Astrocyte of the hippocampus (primary cell): ENCODE data around the gene C1orf50.
"Not testable (repeated sequence)": the region's sequence is repeated elsewhere in the genome, so short reads cannot be mapped to it uniquely, and the experiment has no call there.

Source experiments
- DNase-seq: peaks from one replicate; pipeline ENCODE4 v3.0.0; 2011; ENCODE audit warnings: low read depth, low spot score

The C1orf50 gene

DNA sequence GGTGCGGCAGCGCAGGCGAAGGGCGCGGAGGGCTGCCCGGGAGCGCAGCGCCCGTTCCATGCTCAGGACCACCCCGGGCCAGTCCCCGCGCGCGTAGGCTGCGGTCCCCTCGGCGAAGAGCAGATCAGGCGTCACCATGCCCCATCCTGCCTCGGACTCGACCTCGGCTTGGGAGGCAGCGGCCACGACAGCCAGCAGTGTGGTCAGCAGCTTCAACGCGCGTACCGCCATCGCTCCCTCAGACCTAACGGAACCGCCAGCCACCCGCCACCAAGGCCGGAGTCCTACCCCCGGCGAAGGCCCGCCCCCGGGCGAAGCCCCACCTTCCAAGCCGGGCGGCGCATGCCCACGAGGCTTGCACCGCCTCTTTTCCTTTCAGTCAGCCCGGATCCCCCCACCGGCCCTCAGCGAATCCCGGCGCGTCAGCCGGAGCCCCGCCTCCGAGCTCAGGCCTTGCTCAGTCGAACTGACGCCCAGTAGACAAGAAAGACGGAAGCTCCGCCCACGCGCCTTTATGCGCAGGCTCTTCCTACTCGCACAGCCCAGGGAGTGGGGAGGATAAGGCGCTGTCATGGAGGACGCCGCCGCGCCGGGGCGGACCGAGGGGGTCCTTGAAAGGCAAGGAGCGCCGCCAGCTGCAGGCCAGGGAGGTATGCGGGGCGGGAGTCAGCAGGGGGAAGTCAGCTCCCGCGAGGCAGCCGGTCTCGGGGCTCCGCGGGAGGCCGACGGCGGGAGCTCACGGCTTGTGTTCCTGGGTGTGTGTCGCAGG lies at the start of gene C1orf50, which contains the start of gene P3H1:
C1orf50 (plus strand) TSS at position 509 of the 769 bp plus-strand sequence; CDS start at position 572, 63 bp downstream.
P3H1 (minus strand) TSS at position 288 of the 769 bp plus-strand sequence; CDS start at position 231, 57 bp downstream.
- peak; percentile 100 for DNase-seq

DNA sequence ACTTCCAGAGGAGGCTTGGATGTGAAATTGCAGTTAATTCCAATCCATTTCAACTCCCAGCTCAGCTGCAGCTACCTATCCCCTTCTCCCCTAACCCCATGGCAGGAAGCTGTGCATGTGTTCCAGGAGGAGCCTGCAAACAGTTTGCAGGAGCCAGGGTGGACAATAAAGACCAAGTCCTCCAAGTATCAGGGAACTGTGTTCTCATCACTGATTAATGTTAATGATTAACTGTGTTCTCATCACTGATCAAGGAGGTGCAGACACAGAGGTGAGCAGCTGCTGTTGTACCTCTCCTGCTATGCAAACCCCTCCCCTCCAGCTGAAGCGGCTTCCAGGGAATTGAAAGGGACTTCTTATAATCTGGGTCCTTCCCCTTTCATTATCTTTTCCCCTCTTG lies 46.2 kb upstream of the C1orf50 start:
- DNase-seq, result no peak

DNA sequence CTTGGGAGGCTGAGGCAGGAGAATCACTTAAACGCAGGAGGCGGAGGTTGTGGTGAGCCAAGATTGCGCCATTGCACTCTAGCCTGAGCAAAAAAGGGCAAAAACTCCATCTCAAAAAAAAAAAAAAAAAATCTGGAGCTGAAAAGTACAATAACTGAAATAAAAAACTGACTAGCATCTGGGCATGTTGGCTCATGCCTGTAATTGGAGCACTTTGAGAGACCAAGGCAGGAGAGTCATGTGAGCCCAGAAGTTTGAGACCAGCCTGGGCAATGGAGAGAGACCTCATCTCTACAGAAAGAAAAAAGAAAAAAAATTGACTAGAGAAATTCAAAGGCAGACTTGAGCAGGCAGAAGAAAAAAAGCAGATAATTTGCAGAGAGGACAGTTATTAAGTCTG lies 45.1 kb upstream of the C1orf50 start:
- no peak for DNase-seq

DNA sequence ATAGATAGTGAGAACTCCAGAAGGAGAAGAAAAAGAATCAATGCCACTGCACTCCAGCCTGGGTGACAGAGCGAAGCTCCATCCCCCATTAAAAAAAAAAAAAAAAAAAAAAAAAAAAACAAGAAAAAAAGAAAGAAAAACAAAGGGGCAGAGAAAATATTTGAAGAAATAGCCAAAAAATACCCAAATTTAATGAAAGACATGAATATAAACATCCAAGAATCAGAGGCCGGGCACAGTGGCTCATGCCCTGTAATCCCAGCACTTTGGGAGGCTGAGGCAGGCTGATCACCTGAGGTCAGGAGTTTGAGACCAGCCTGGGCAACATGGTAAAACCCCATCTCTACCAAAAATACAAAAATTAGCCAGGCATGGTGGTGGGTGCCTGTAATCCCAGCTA lies 44.6 kb upstream of the C1orf50 start:
- not testable (repeated sequence) for DNase-seq

DNA sequence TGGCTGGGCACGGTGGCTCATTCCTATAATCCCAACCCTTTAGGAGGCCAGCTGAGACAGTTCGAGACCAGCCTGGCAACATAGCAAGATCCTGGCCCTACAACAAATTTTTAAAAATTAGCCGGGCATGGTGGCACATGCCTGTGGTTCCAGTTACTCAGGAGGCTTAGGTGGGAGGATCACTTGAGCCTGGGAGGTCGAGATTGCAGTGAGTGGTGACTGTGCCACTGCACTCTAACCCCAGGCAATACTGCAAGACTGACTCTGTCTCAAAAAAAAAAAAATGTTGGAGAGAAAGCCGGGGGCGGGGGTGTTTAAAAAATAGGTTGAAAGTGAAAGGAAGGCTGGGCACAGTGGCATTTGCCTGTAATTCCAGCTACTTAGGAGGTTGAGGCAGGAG lies 43.5 kb upstream of the C1orf50 start:
- no peak for DNase-seq

DNA sequence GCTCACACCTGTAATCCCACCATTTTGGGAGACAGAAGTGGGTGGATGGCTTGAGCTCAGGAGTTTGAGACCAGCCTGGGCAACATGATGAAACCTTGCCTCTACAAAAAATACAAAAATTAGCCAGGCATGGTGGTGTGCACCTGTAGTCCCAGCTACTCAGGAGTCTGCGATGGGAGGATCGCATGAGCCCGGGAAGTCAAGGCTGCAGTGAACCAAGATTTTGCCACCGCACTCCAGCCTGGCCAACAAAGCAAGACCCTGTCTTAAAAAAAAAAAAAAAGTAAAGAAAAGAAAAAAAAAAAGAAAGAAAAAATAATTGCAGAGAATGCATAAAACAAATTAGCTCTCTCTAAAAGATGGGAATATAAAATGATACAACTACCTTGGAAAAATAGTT lies 41.2 kb upstream of the C1orf50 start:
- DNase-seq, result not testable (repeated sequence)

DNA sequence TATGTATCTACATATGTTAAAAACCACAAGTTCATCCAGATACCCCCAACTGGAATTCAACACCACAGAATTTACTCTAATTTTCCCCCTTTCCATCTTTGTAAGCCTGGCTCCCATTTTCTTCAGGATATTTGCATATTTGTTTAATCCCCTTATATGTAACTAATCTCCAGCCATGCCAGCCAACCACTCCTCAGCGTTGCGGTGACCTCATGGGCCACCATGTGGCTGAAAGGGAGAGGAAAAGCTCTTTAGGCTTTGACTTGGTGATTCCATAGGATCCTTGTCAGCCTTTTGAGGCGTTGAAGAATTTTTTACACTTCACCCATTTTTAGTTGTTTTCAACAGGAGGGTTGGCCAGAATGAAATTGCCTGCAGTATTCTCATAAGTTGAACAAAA lies 37.0 kb upstream of the C1orf50 start:
- no peak for DNase-seq

DNA sequence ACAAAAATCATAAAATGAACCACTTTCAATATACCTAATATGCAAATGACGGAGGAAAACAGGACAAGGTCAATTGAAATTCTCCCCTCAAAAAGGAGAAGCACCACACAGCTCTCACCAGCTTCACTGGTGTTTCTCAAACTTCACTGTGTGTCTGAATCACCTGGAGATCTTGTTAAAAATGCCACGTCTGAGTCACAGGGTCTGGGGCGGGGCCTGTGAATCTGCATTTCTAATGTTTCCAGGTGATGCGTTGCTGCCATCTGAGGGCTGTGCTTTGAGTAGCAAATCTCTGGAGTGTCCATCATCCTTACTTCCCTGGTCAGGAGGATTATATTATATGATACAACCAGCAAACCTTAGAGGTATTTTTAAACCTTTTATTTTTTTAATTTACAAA lies 36.1 kb upstream of the C1orf50 start:
- no peak for DNase-seq

DNA sequence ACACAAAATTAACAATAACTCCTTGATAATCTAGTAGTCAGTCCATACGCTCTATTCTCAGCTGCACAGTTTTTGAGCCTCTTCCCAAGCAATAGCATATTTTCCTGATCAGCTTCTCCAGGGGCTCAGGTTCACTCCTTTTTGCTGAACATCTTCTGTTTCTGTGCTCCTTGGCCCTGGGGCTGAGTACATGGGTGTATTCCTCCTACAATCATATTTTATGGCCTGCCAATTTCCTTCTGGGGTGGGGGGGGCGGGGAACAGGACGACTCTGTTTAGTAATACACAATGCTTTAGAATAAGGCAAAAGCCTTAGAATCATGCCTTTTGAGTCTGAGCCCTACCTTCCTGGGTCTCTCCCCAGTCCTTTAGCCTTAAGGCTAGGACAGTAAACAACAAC lies 35.5 kb upstream of the C1orf50 start:
- no peak for DNase-seq

DNA sequence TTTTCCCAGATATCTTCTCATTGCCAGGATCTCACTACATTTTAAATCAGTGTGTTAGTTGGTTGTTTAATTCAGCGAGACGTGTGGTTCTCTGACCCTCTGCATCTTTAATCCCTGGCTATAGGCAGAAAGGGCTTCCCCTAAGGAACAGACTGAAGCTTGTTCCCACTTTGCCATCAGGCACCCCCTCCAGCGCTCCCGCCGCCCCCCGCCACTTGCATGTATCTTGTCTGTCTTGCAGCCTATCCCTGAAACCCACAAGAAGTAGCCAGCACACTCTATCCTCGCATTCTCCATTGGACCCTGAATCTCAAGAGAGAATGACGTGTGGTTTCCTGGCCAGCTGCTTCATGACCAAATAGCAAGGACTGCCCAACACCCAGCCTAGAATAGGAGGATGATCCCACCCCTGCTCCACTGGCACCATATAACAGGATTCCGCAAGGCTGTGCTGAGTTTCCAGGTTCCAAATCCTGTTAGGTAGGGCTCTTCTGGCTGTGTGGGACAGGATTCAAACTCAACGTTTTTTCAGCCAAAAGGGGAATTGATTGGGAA lies 34.8 kb upstream of the C1orf50 start:
- no peak for DNase-seq

DNA sequence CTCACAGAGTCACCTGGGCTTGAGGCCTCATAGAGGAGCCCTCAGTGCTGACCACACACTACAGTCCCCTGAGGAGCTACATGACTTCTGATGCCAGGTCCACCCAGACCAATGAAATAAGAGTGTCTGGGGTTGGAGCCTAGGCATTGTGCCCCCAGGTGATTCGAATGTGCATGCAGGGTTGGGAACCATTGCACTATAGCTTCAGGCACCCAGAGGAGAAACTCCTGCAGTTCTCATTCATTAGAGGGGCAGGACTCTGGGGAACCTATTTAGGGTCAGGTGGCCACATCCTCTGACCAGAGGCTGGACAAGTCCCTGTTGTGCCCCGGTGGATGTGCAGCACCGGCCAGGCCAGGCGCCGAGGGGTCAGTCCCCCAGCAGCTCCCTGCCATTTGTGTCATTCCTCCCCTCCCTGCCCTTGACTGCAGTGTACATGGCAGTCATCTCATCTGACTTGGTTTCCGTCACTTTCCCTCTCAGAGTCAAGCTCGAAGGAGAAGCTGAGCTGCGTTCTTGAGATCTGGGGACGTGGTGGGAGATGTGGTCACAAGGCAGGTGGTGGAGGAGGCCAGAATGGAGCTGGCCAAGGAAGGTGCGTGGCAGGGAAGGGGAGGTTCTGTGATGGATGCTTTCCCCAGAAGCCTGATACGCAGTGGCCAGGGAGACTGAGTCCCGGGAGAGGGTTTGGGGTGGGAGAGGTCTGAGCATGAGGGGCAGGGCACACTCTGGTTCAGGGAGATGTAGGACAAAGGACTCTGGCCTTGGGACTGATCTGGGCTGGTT lies 33.4 kb upstream of the C1orf50 start:
- DNase-seq, result no peak

DNA sequence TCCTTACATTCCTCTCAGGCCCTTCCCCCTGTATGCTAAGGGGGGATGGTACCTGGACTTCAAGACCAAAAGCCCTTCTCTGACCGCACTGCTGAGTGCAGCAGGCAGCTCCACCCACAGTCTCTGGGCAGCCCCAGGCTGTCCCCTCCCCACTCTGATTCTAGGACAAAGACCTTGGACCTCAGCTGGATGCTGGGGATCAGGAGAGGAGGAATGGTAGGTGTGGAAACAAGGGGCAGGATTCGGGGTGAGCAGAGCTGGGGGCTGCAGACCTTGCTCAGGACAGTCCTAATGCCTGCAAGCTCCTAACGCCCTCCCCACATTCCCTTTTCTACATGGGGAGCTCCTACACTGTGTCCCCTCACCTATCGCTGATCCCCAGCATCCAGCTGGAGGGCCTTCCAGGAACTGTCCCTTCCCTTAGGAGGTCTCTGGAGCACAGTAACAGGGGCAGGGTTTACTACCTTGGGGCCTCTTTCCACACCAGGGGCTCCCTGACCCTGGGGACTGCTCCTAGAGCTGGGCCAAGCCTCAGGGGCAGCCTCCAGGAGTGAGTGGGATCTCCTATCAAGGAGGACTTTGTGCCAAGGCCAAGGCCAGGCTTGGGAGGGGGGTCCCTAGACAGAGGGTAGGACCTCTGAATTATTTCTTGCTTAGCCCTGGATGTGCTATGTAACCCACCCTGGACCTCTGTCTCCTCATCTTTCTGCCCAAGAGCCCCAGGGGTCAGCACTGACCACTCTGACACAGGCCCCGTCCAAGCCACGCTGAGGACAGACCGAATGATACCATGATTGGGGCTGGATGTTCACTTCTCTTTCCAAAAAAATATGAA lies 32.6 kb upstream of the C1orf50 start:
- DNase-seq, result no peak

DNA sequence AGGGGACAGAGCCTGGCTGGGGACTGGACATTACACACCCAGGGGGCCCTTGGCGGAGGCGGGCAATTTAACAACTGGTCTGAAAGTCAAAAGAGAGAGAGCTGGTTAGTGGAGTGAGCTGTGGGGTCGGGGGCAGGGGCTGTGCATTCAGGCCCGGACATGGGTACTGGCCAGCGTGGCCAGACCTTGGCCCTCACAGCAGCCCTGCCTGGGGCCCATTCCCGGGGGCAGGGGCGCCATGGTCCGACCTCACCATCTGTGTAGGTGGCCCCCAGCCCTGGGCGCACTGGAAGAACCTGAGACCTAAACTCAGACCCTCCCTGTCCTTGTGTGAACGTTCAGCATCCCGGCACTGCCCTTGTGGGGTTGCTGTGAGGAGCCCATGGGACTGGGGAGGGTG lies 32.0 kb upstream of the C1orf50 start:
- no peak for DNase-seq

DNA sequence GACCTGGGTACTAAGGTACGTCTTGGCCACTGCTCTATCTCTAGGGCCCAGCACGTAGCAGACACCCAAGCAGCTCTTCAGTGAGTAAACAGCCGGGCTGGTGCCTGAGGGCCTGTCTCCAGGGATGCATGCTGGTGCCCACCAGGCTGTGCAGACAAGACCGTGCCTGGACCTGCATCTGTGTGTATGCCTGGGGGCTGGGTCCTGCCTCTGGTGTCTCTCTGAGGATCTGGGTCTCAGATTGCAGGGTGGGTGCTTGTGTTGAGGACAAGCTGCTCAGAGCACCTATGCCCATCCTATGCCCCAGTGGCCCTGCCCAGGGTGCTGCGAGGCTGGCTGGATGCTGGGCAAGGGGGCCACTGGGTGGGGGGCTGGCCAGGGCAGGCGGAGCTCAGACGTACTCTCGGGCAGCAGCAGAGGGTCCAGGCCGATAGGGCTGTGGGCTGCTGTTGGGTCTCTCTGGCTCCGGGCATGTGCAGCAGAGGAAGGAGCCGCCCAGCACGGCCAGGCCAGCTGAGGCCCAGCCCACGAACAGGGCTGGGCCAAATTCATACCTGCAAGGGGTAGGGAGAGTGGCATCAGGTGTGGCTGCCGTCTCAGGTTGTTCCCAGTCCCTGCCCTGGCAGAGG lies 31.5 kb upstream of the C1orf50 start:
- DNase-seq, result no peak

DNA sequence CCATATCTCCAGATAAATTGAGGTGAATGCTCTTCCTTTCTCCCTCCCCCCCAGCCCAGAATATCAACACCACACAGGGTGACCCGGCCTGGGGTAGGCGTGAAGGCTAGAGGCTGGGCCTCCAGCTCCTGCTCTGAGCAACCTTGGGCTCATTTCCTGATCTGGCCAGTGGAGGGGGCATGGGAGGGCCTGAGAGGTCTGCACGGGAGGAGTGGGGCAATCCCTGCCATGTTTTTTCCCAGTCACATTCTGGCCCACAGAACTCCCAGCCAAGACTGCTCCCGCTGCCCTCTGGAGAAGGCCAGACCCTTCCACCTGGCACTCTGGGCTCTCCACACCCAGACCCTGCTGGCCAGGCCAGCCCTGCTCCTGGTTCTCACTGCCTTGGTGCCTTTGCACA lies 30.9 kb upstream of the C1orf50 start:
- no peak for DNase-seq

DNA sequence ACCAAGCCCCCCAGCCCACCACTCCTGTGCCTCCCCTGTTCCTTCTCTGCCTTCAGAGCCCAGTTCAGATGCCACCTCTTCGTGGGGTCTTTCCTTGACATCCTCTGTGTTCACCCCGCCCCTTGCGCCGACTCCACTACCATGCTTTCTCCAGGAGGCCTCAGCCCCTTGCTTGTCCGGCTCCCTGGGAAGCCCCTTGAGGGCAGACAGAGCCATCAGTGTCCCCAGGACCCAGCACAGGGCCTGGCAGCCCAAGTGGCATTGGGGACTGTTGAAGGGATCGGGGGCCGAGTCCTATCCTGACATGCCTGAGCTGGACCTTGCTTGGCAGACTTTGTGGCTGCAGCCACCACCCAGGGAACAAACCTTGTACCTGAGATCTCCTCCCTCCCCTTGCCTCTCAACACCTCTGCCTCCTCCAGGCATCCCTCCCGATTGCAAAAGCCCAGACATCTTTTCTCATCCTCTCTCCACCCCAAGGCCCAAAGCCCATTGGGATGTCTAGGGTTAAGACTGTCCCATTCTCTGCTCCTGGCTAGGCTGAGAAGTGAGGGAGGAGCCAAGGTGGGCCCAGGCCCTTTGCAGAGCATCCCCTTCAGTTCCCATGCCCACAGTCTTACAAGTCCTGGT lies 30.4 kb upstream of the C1orf50 start:
- DNase-seq, result no peak

DNA sequence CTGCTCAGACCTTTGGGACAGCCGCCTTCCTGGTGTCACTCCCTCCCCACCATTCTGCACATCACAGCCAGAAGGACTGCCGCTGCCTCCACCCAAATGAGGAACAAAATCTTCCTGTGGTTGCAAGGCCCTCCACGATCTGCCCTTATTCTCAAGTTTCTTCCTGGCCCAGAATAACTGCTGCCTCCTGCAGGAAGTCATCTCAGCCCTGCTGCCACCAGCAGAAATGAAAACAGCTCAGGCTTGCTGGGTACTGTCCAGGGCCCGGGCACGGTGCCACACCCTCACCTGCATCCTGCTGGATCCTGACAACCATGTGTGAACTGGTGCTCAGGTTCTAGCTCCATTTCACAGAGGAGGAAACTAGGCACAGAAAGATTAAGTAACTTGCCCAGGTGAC lies 29.8 kb upstream of the C1orf50 start:
- no peak for DNase-seq

DNA sequence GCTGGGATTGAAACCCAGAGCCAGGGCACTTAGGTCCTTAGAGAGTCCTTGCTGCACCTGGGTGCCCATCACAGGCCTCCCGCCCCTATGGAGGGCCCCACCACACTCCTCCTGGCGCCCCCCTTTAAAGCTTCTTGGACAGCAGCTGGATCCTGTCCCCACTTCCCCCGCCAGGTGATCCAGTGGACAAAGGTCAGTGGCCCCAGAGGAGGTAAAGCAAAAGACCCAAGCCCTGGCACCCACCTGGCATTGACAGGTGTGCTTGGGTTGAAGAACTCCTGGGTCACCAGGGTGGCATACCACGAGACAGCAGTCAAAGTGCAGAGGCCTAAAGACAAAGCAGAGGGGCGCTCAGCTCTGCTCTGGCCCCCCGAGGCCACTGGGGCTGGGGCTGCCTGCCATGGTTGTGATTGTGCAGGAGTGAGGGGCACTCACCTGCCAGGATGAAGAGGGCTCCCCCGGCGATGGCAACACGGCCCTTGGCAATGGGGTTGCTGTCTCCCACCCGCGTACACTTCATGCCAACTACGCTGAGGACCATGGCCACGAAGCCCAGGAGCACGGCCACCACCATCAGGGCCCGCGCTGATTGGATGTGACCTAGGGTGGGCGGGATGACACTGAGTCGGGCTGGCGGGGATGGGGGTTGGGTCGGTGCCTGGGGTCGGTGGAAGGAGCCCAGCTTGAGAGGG lies 28.9 kb upstream of the C1orf50 start:
- no peak for DNase-seq

DNA sequence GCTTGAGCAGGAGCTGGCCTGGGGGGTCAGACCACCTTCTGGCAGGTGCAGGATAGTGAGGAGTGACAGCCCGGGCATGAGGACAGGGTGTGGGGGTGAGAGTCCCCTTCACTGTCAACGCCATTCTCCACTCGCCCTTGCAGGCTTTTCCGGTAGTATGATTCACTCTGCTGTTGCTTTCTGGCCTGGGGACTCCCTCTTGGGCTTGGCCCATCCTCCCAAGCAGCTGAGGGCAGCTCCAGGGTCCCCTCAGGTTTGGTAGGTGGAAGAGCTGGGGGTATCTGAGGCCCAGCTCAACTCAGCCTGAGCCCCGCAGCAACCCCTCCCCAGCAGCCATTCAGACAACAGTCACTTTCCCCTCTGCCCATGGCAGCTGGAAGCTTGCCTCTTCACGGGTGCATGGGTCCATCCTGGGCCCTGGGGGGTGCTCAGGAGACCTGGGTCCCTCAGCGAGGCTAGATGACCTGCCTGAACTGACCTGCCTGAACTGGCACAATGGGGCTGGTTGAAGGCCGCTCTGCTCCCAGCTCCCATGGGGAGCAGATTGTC lies 28.3 kb upstream of the C1orf50 start:
- no peak for DNase-seq
